HepG2 (cell line): ENCODE measurements around the gene NUB1. TPM values are rescaled to one million over a fixed set of nuclear protein-coding genes. Genes with fewer than 3 reads are reported as not detected.

Experiments used
- ATAC-seq: fragments of 200-7000 bp; cut with Tn5 transposase; 3 replicates; pipeline ENCODE4 v1.9.1; 2020; ENCODE audit warnings: mild to moderate bottlenecking, moderate library complexity
- BruUV-seq: library from RNA; stranded (reverse); fragments of 400-500 nt; replicated peaks from 2 replicates; lab custom pipeline; 2021; lab: Mats Ljungman, UMichigan
- CTCF ChIA-PET: fragments of 300-600 bp; formaldehyde crosslinking; extraction: SDS; loops from one replicate; lab custom pipeline; 2021; ENCODE audit warnings: low total read pairs, inconsistent platforms, low intra/inter-chr PET ratio; lab: Yijun Ruan, JAX
- POLR2A ChIA-PET: fragments of 350-600 bp; sonication (Branson Sonifier 250); formaldehyde crosslinking; loops from one replicate; lab custom pipeline; 2020; ENCODE audit warnings: antibody characterized with exemption, inconsistent platforms; lab: Yijun Ruan, JAX
- DNase-seq: peaks from one replicate; pipeline ENCODE4 v3.0.0-alpha.2; 2015; ENCODE audit warnings: low spot score
- FAIRE-seq: peaks from 3 replicates; lab custom pipeline; 2011; peaks lifted over from hg19 to GRCh38; lab: Jason Lieb, UNC
- H2AFZ ChIP-seq: one replicate; pipeline ENCODE4 v1.6.1; 2011; ENCODE audit warnings: low read length, inconsistent platforms
- H3K27ac ChIP-seq: fragments of 300-600 bp; 3 replicates; pipeline ENCODE4 v1.8.0; 2011; ENCODE audit warnings: mixed run types, mild to moderate bottlenecking, mixed read lengths, low read length, inconsistent platforms; ENCODE audit not compliant: insufficient read depth; ENCODE audit errors: extremely low read length
- H3K27me3 ChIP-seq, 2 experiments: fragments of 200-600 bp in 1 of 2; 2 replicates in 1 of 2; 3 replicates in 1 of 2; pipeline versions ENCODE4 v1.6.0 to v1.8.0; 2011; ENCODE audit warnings: low read length in 2 of 2, mild to moderate bottlenecking in 2 of 2, moderate library complexity in 2 of 2, inconsistent platforms in 1 of 2; ENCODE audit not compliant: insufficient read depth in 2 of 2, control insufficient read depth in 1 of 2
- H3K36me3 ChIP-seq, 2 experiments: fragments of 200-600 bp in 1 of 2; replicated peaks in 1 of 2; 2 replicates in 1 of 2; 3 replicates in 1 of 2; pipeline versions ENCODE4 v1.5.1 to v1.8.0; 2011; ENCODE audit warnings: low read length in 2 of 2, inconsistent platforms in 1 of 2; ENCODE audit not compliant: insufficient read depth in 2 of 2, control insufficient read depth in 1 of 2
- H3K4me1 ChIP-seq: 2 replicates; pipeline ENCODE4 v1.5.1; 2012; ENCODE audit warnings: low read length, inconsistent platforms; ENCODE audit not compliant: insufficient read depth
- H3K4me2 ChIP-seq: 2 replicates; pipeline ENCODE4 v1.6.0; 2011; ENCODE audit warnings: low read depth, low read length, inconsistent platforms
- H3K4me3 ChIP-seq, 3 experiments: fragments of 200-600 bp in 1 of 3; sonication (generic), shearing (Covaris generic) in 1 of 3; replicated peaks in 1 of 3; 2 replicates each; pipeline ENCODE4 v1.5.1; 2011 to 2016; ENCODE audit warnings: low read length in 3 of 3, inconsistent platforms in 2 of 3, low read depth in 2 of 3, mild to moderate bottlenecking in 2 of 3, control low read depth in 1 of 3, mixed read lengths in 1 of 3; ENCODE audit not compliant: insufficient read depth in 1 of 3
- H3K79me2 ChIP-seq: one replicate; pipeline ENCODE4 v1.6.1; 2011; ENCODE audit warnings: low read length, inconsistent platforms; ENCODE audit not compliant: insufficient read depth
- H3K9ac ChIP-seq: 2 replicates; pipeline ENCODE4 v1.6.0; 2011; ENCODE audit warnings: mild to moderate bottlenecking, low read depth, low read length, inconsistent platforms; ENCODE audit not compliant: insufficient read depth
- H3K9me3 ChIP-seq: 2 replicates; pipeline ENCODE4 v1.5.1; 2012; ENCODE audit warnings: mild to moderate bottlenecking, low read length
- H4K20me1 ChIP-seq: 2 replicates; pipeline ENCODE4 v1.6.0; 2011; ENCODE audit warnings: inconsistent platforms, mild to moderate bottlenecking, low read length, moderate library complexity; ENCODE audit not compliant: insufficient read depth
- FOXK1 ChIP-seq: sonication (generic); formaldehyde crosslinking; IDR thresholded peaks from 2 replicates; pipeline ENCODE4 v1.4.0; 2020; ENCODE audit warnings: low read depth, missing genetic modification reagents, borderline replicate concordance
- HOXD1 ChIP-seq: sonication (generic); formaldehyde crosslinking; IDR thresholded peaks from 2 replicates; pipeline ENCODE4 v1.5.0; 2020; ENCODE audit warnings: missing genetic modification reagents
- JUN ChIP-seq: sonication (generic); formaldehyde crosslinking; IDR thresholded peaks from 2 replicates; pipeline ENCODE4 v1.4.0; 2020; ENCODE audit warnings: mild to moderate bottlenecking, missing genetic modification reagents
- MTF1 ChIP-seq: sonication (generic); formaldehyde crosslinking; IDR thresholded peaks from 2 replicates; pipeline ENCODE4 v1.5.0; 2020; ENCODE audit warnings: missing genetic modification reagents
- REL ChIP-seq: sonication (generic); formaldehyde crosslinking; conservative IDR thresholded peaks from 2 replicates; pipeline ENCODE4 v1.8.0; 2022; ENCODE audit warnings: mild to moderate bottlenecking, missing genetic modification reagents, moderate library complexity
- SNAI1 ChIP-seq: sonication (generic); formaldehyde crosslinking; IDR thresholded peaks from 2 replicates; pipeline ENCODE4 v1.5.0; 2020; ENCODE audit warnings: mild to moderate bottlenecking, missing genetic modification reagents, borderline replicate concordance
- ZHX2 ChIP-seq, 2 experiments: sonication (generic) in 1 of 2; formaldehyde crosslinking in 1 of 2; IDR thresholded peaks; 2 replicates each; pipeline versions ENCODE4 v1.6.1 to v1.9.0; 2014 to 2022; ENCODE audit warnings: antibody characterized with exemption in 1 of 2, borderline replicate concordance in 1 of 2, inconsistent platforms in 1 of 2, low read depth in 1 of 2, missing genetic modification reagents in 1 of 2
- ZNF350 ChIP-seq: sonication (generic); formaldehyde crosslinking; IDR thresholded peaks from 2 replicates; pipeline ENCODE4 v1.4.0; 2020; ENCODE audit warnings: mild to moderate bottlenecking, low read depth, missing genetic modification reagents, borderline replicate concordance
- ZNF652 ChIP-seq: IDR thresholded peaks from 2 replicates; pipeline ENCODE4 v1.6.1; 2016; ENCODE audit warnings: low read depth, borderline replicate concordance
- ZNF740 ChIP-seq: sonication (generic); formaldehyde crosslinking; IDR thresholded peaks from 2 replicates; pipeline ENCODE4 v1.4.0; 2020; ENCODE audit warnings: missing genetic modification reagents
- ZNF788 ChIP-seq: sonication (generic); formaldehyde crosslinking; IDR thresholded peaks from 2 replicates; pipeline ENCODE4 v1.5.0; 2020; ENCODE audit warnings: mild to moderate bottlenecking, missing genetic modification reagents, borderline replicate concordance
- WGBS: methylation state at CpG from one replicate; pipeline ENCODE4 v1.1.6; 2017; ENCODE audit warnings: low lambda C conversion rate; 5-methylcytosine and 5-hydroxymethylcytosine counted together
- in situ Hi-C: cut with HindIII; loops from 2 replicates; pipeline ENCODE4 v1.10.0; 2017; ENCODE audit warnings: low pct_unique_long_range_greater_than_20kb; ENCODE audit not compliant: extremely low pct_ligation_motif_present
- intact Hi-C: fragments of 100-400 bp; cut with micrococcal nuclease; formaldehyde crosslinking; loops from one replicate; pipeline ENCODE4 v1.10.0; 2022; ENCODE audit not compliant: unreplicated experiment
- polyA plus RNA-seq, 8 experiments: library from polyadenylated mRNA; depleted of rRNA in 3 of 8; stranded (reverse) in 7 of 8; unstranded in 1 of 8; fragments of >200 nt; fragmentation: Illumina TruSeq in 4 of 8; extraction: Trizol in 4 of 8; gene quantifications; 2 replicates each; pipeline versions ENCODE4 v1.2.1 to v1.2.3, GENCODE V29; 2011 to 2016; ENCODE audit warnings: low read depth in 4 of 8, missing spikeins in 1 of 8, mixed read lengths in 1 of 8; ENCODE audit not compliant: insufficient read depth in 1 of 8
- total RNA-seq, 5 experiments: library from RNA; depleted of rRNA; stranded (reverse); fragments of >200 nt; fragmentation: Illumina TruSeq; extraction: Trizol; gene quantifications; 2 replicates each; pipeline ENCODE4 v1.2.3, GENCODE V29; 2016; ENCODE audit warnings: low read depth in 1 of 5
- TF ChIP-seq, protein P1 (sequence below): sonication (generic); formaldehyde crosslinking; IDR thresholded peaks from 2 replicates; pipeline ENCODE4 v1.8.1; 2023; ENCODE audit warnings: mild to moderate bottlenecking, missing genetic modification reagents

NUB1 gene
- total and polyA plus RNA-seq, 2 of the 13 experiments (the other 11 are each of a cell fraction or from before 2014, with no cell fraction given), result 27.1 to 37.0 TPM

- no peak for TF ChIP-seq ZHX2 (IDR thresholded peaks at IDR 0.05; ENCODE audit: low read depth)
- no peak for TF ChIP-seq ZHX2 (CRISPR knock-in tag; IDR thresholded peaks at IDR 0.05; ENCODE audit: borderline replicate concordance)
- no peak for TF ChIP-seq REL
- TF ChIP-seq ZNF788 (CRISPR knock-in tag), result no peak
- no peak for TF ChIP-seq ZNF350 (CRISPR knock-in tag)
- no peak for TF ChIP-seq HOXD1 (CRISPR knock-in tag)
- TF ChIP-seq ZNF652 (CRISPR knock-in tag), result no peak
These were observed 46.8 kb downstream of the NUB1 start (continued) for GRCh38 chr7:151388430-151388829.

DNA sequence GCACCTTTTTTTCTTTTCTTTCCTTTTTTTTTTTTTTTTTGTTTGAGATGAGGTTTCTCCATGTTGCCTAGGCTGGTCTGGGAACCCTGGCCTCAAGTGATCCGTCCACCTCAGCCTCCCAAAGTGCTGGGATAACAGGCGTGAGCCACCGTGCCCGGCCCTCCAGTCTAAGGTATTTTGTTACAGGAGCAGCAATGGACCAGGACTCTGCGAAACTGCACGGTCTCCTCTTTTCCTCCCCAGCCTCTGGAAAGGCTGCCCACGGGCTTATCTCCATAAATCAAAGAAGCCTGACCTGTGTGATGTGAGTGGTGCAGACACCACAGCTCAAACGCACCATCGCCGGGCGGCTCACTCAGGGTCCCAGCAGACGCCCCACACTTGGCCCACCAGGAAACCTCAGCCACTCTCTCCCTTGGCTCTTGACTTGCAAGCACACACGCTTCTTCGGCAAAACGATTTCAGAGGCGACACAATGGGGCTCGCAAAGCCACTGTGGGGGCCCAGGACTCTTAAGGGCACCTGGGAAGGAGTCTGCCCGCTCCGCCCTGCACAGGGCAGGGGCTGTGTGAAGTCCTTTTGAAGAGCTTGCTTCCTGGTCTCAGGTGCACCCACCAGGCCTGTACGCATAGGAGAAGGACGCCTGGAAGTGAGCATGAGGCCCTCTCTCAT is 47.6 kb downstream of the NUB1 start:
- WGBS, result 54% methylated on average over 20 of the region's 21 CpGs
- no peaks in the 10 kb centered on the region for H3K36me3 ChIP-seq
- no peak overlapping the region for H3K4me3 ChIP-seq
- intact Hi-C loops (no loop called here), in situ Hi-C loops (no loop called here)
- no TSS peak for BruUV-seq
- CTCF ChIA-PET, result no interaction called here
- POLR2A ChIA-PET, result no interaction called here
- ATAC-seq, result no peak
- no peaks in the 10 kb centered on the region for H3K79me2 ChIP-seq
- H4K20me1 ChIP-seq, result no peaks in the 10 kb centered on the region
- TF ChIP-seq MTF1 (CRISPR knock-in tag), result no peak
- TF ChIP-seq JUN (CRISPR knock-in tag), result no peak
- TF ChIP-seq, protein P1, sequence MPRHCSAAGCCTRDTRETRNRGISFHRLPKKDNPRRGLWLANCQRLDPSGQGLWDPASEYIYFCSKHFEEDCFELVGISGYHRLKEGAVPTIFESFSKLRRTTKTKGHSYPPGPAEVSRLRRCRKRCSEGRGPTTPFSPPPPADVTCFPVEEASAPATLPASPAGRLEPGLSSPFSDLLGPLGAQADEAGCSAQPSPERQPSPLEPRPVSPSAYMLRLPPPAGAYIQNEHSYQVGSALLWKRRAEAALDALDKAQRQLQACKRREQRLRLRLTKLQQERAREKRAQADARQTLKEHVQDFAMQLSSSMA (CRISPR knock-in tag), result no peak
- no peak for TF ChIP-seq FOXK1
- TF ChIP-seq SNAI1 (CRISPR knock-in tag), result no peak
- TF ChIP-seq ZNF740 (CRISPR knock-in tag), result no peak
- H3K9me3 ChIP-seq, result no peaks in the 10 kb centered on the region
- FAIRE-seq, result no peak
- H3K4me1 ChIP-seq, result no peaks in the 10 kb centered on the region
- no peak overlapping the region for H3K27ac ChIP-seq
- no peak for DNase-seq
- peaks cover 23 to 97% of the 10 kb centered on the region in 2 experiments for H3K27me3 ChIP-seq
- H2AFZ ChIP-seq, result no peak overlapping the region
- no peak overlapping the region for H3K9ac ChIP-seq
- H3K4me2 ChIP-seq, result no peak overlapping the region
